HG03342 (cell line): Measurements from ENCODE around the gene RFTN1.

Source experiments
- ATAC-seq: cut with Tn5 transposase; IDR thresholded peaks from one replicate; pipeline ENCODE4 v1.9.1; 2021; ENCODE audit warnings: mild to moderate bottlenecking, moderate library complexity; ENCODE audit not compliant: unreplicated experiment

RFTN1 gene

GRCh38 chr3:16487511-16488175 lies 25.9 kb downstream of the RFTN1 start:
- no peak for ATAC-seq

GRCh38 chr3:16486951-16487480 lies 26.5 kb downstream of the RFTN1 start:
- no peak for ATAC-seq

- ATAC-seq: no peak
These were observed 27.3 kb downstream of the RFTN1 start for GRCh38 chr3:16486201-16486600.

- no peak for ATAC-seq
These were observed 28.0 kb downstream of the RFTN1 start for GRCh38 chr3:16485395-16485992.

- no peak for ATAC-seq
These were observed 28.5 kb downstream of the RFTN1 start for GRCh38 chr3:16484984-16485383.

- no peak for ATAC-seq
These were observed 29.3 kb downstream of the RFTN1 start for GRCh38 chr3:16484216-16484615.

GRCh38 chr3:16482770-16483531 lies 30.5 kb downstream of the RFTN1 start:
- peak; percentile 69 for ATAC-seq

- peak; percentile 29 for ATAC-seq
These were observed 31.2 kb downstream of the RFTN1 start for GRCh38 chr3:16482194-16482769.

GRCh38 chr3:16481546-16481897 lies 32.0 kb downstream of the RFTN1 start:
- no peak for ATAC-seq

- no peak for ATAC-seq
These were observed 32.5 kb downstream of the RFTN1 start for GRCh38 chr3:16480861-16481545.

GRCh38 chr3:16478516-16478915 lies 35.0 kb downstream of the RFTN1 start:
- no peak for ATAC-seq

- ATAC-seq: no peak
These were observed 36.0 kb downstream of the RFTN1 start for GRCh38 chr3:16477521-16477920.

GRCh38 chr3:16477056-16477455 lies 36.4 kb downstream of the RFTN1 start:
- no peak for ATAC-seq

- ATAC-seq: no peak
These were observed 36.9 kb downstream of the RFTN1 start for GRCh38 chr3:16476636-16477035.

- ATAC-seq: no peak
These were observed 37.7 kb downstream of the RFTN1 start for GRCh38 chr3:16475766-16476165.

GRCh38 chr3:16474920-16475319 lies 38.6 kb downstream of the RFTN1 start:
- ATAC-seq: no peak

GRCh38 chr3:16474216-16474615 lies 39.3 kb downstream of the RFTN1 start:
- ATAC-seq: no peak

GRCh38 chr3:16472593-16472992 lies 40.9 kb downstream of the RFTN1 start:
- no peak for ATAC-seq

GRCh38 chr3:16471897-16472296 lies 41.6 kb downstream of the RFTN1 start:
- no peak for ATAC-seq

- ATAC-seq: no peak
These were observed 42.9 kb downstream of the RFTN1 start for GRCh38 chr3:16470590-16470989.
